LNCaP clone FGC (cell line): Measurements from ENCODE around the gene MYO1G.

Source experiments
- DNase-seq: peaks from one replicate; pipeline ENCODE4 v3.0.0-alpha.2; 2011; ENCODE audit warnings: low read depth
- H3K4me3 ChIP-seq: 2 replicates; pipeline ENCODE4 v1.5.1; 2011; ENCODE audit warnings: mild to moderate bottlenecking, low read depth, low read length, control low read depth
- CTCF ChIP-seq: IDR thresholded peaks from 2 replicates; pipeline ENCODE4 v1.5.1; 2012; ENCODE audit warnings: mild to moderate bottlenecking; ENCODE audit not compliant: control insufficient read depth, insufficient read depth; ENCODE audit errors: extremely low read depth

MYO1G gene

GRCh38 chr7:45024126-45024744, 45.4 kb upstream of the MYO1G start:
- TF ChIP-seq CTCF = no peak
- DNase-seq = no peak
- no peak overlapping the region for H3K4me3 ChIP-seq

GRCh38 chr7:45021604-45022296, 42.9 kb upstream of the MYO1G start:
- no peak for TF ChIP-seq CTCF
- DNase-seq = no peak
- H3K4me3 ChIP-seq = no peak overlapping the region

- no peak for DNase-seq
- no peak overlapping the region for H3K4me3 ChIP-seq
- TF ChIP-seq CTCF = no peak
Observed at GRCh38 chr7:45020915-45021314, 42.1 kb upstream of the MYO1G start.

GRCh38 chr7:45017253-45017652, 38.4 kb upstream of the MYO1G start:
- no peak overlapping the region for H3K4me3 ChIP-seq
- DNase-seq = no peak
- TF ChIP-seq CTCF = no peak

- TF ChIP-seq CTCF = no peak
- DNase-seq = no peak
- H3K4me3 ChIP-seq = no peak overlapping the region
Observed at GRCh38 chr7:45015313-45015712, 36.5 kb upstream of the MYO1G start.

GRCh38 chr7:45013465-45013967, 34.7 kb upstream of the MYO1G start:
- H3K4me3 ChIP-seq = no peak overlapping the region
- TF ChIP-seq CTCF = no peak
- no peak for DNase-seq
